H1 (cell line): ENCODE data around the gene CNOT6. TPM values are rescaled to one million over a fixed set of nuclear protein-coding genes. Genes with fewer than 3 reads are reported as not detected.

Source experiments
- EP300 ChIP-seq, 2 experiments: IDR thresholded peaks; 1 replicate in 1 of 2; 2 replicates in 1 of 2; pipeline ENCODE4 v1.6.1; 2011 to 2012; ENCODE audit warnings: low read depth in 2 of 2, low read length in 2 of 2, mild to moderate bottlenecking in 2 of 2, borderline replicate concordance in 1 of 2, inconsistent platforms in 1 of 2, moderate library complexity in 1 of 2
- polyA plus RNA-seq, 7 experiments: library from polyadenylated mRNA; depleted of rRNA in 3 of 7; stranded (reverse) in 5 of 7; unstranded in 2 of 7; fragments of >200 nt in 5 of 7; fragments of 200-250 nt in 2 of 7; gene quantifications; 1 replicate in 5 of 7; 2 replicates in 1 of 7; 4 replicates in 1 of 7; pipeline versions ENCODE4 v1.2.1 to v1.2.3, GENCODE V29; 2011 to 2013; ENCODE audit warnings: missing spikeins in 2 of 7, mixed read lengths in 2 of 7
- total RNA-seq: library from RNA; stranded (reverse); fragmentation: NEBNext Ultra II Directional; extraction: Animal tissue kit (Norgen Biotek cat#: 25700); gene quantifications from 2 replicates; pipeline ENCODE4 v1.2.1, GENCODE V29; 2021

Gene CNOT6
- total and polyA plus RNA-seq, 2 of the 8 experiments (the other 6 are each of a cell fraction or from before 2014, with no cell fraction given), result 10.7 to 45.4 TPM

GRCh38 chr5:180492226-180492903, 1.8 kb upstream of the CNOT6 start (continued):
- peak in 1 of 2 experiments; percentile 53; a peak in 1 of 3 replicates for TF ChIP-seq EP300 (IDR thresholded peaks at IDR 0.05; ENCODE audit: borderline replicate concordance in 1 of 2, low read depth in 2 of 2, low read length in 2 of 2)
